ENCODE measurements around the gene OR8G1.
"Not testable (repeated sequence)": the region's sequence is repeated elsewhere in the genome, so short reads cannot be mapped to it uniquely, and the experiment has no call there.

Gene OR8G1

GRCh38 chr11:124238512-124238911, 2.4 kb upstream of the OR8G1 start:
- DNase-seq (ENCODE audit: low read depth in 2 of 2): no peak

- not testable (repeated sequence) for DNase-seq (ENCODE audit: low read depth in 2 of 2)
These were observed 9.0 kb downstream of the OR8G1 start for GRCh38 chr11:124249869-124250268.

- DNase-seq (ENCODE audit: low read depth in 2 of 2): no peak
These were observed 15.2 kb downstream of the OR8G1 start, which contains the start of gene OR8G5 for GRCh38 chr11:124256076-124256475. Gene OR8G5, plus strand, starts transcription at chr11:124256376. Its CDS starts 8,556 bp downstream, at chr11:124264932.

- not testable (repeated sequence) for DNase-seq (ENCODE audit: low read depth in 2 of 2)
These were observed 24.1 kb downstream of the OR8G1 start for GRCh38 chr11:124265041-124265440.

GRCh38 chr11:124270886-124271285, 30.0 kb downstream of the OR8G1 start:
- not testable (repeated sequence) for DNase-seq (ENCODE audit: low read depth in 2 of 2)

GRCh38 chr11:124274000-124274399, 33.1 kb downstream of the OR8G1 start:
- DNase-seq (ENCODE audit: low read depth in 2 of 2): no peak

GRCh38 chr11:124276081-124276480, 35.2 kb downstream of the OR8G1 start:
- no peak for DNase-seq (ENCODE audit: low read depth in 2 of 2)

GRCh38 chr11:124277207-124277606, 36.3 kb downstream of the OR8G1 start:
- no peak for DNase-seq (ENCODE audit: low read depth in 2 of 2)

GRCh38 chr11:124277804-124278203, 36.9 kb downstream of the OR8G1 start:
- DNase-seq (ENCODE audit: low read depth in 2 of 2): no peak

- no peak for DNase-seq (ENCODE audit: low read depth in 2 of 2)
These were observed 37.4 kb downstream of the OR8G1 start for GRCh38 chr11:124278261-124278660.

- no peak for DNase-seq (ENCODE audit: low read depth in 2 of 2)
These were observed 44.9 kb downstream of the OR8G1 start for GRCh38 chr11:124285610-124286344.

- no peak for DNase-seq (ENCODE audit: low read depth in 2 of 2)
These were observed 53.8 kb downstream of the OR8G1 start for GRCh38 chr11:124294687-124295086.

GRCh38 chr11:124296016-124296415, 55.1 kb downstream of the OR8G1 start:
- DNase-seq (ENCODE audit: low read depth in 2 of 2): no peak

- no peak for DNase-seq (ENCODE audit: low read depth in 2 of 2)
These were observed 57.0 kb downstream of the OR8G1 start for GRCh38 chr11:124297921-124298320.

- DNase-seq (ENCODE audit: low read depth in 2 of 2): no peak
These were observed 60.7 kb downstream of the OR8G1 start for GRCh38 chr11:124301548-124301947.

GRCh38 chr11:124302347-124303125, 61.6 kb downstream of the OR8G1 start:
- no peak for DNase-seq (ENCODE audit: low read depth in 2 of 2)

All from stimulated activated CD8-positive, alpha-beta memory T cell treated with anti-CD3 and anti-CD28 coated beads, Interleukin-7, amount 100 ng/mL, for 1 hour (primary cell).